Caco-2 (cell line): ENCODE data around the gene DGCR2. TPM values are rescaled to one million over a fixed set of nuclear protein-coding genes. Genes with fewer than 3 reads are reported as not detected.

Experiments
- BruUV-seq: library from RNA; stranded (reverse); fragments of 400-500 nt; replicated peaks from 2 replicates; lab custom pipeline; 2021; lab: Mats Ljungman, UMichigan
- CTCF ChIA-PET: fragments of 300-600 bp; sonication (Branson Sonifier 250); formaldehyde crosslinking; loops from one replicate; lab custom pipeline; 2022; ENCODE audit warnings: antibody characterized with exemption; lab: Charles Lee
- POLR2A ChIA-PET: fragments of 300-600 bp; sonication (Branson Sonifier 250); formaldehyde crosslinking; loops from one replicate; lab custom pipeline; 2022; ENCODE audit warnings: antibody characterized with exemption; lab: Charles Lee
- DNase-seq, 2 experiments: peaks; one replicate each; pipeline versions ENCODE4 v3.0.0 to v3.0.0-alpha.2; 2020 to 2022
- H3K27me3 ChIP-seq: replicated peaks from 2 replicates; pipeline ENCODE4 v1.6.0; 2011; ENCODE audit warnings: low read length; ENCODE audit not compliant: control insufficient read depth, insufficient read depth
- H3K36me3 ChIP-seq: 2 replicates; pipeline ENCODE4 v1.5.1; 2011; ENCODE audit warnings: low read length; ENCODE audit not compliant: control insufficient read depth, insufficient read depth
- H3K4me1 ChIP-seq: fragments of 250-450 bp; sonication (Bioruptor Pico); 2 replicates; pipeline ENCODE4 v1.5.1; 2020; ENCODE audit warnings: mild to moderate bottlenecking
- H3K4me3 ChIP-seq: 2 replicates; pipeline ENCODE4 v1.5.1; 2011; ENCODE audit warnings: low read depth, mild to moderate bottlenecking, control low read depth, low read length
- H3K9me3 ChIP-seq: fragments of 250-450 bp; sonication (Bioruptor Pico); 2 replicates; pipeline ENCODE4 v1.5.1; 2020; ENCODE audit warnings: mild to moderate bottlenecking, moderate library complexity
- H3K27ac Mint-ChIP-seq: one replicate; pipeline ENCODE4 v1.8.0; 2022; ENCODE audit warnings: mixed read lengths; ENCODE audit not compliant: unreplicated experiment
- H3K27me3 Mint-ChIP-seq: one replicate; pipeline ENCODE4 v1.8.0; 2022; ENCODE audit warnings: mixed read lengths; ENCODE audit not compliant: insufficient read depth, unreplicated experiment
- H3K36me3 Mint-ChIP-seq: one replicate; pipeline ENCODE4 v1.8.0; 2022; ENCODE audit warnings: mild to moderate bottlenecking, mixed read lengths; ENCODE audit not compliant: insufficient read depth, unreplicated experiment
- H3K4me1 Mint-ChIP-seq: one replicate; pipeline ENCODE4 v1.8.0; 2022; ENCODE audit warnings: low read depth, mixed read lengths; ENCODE audit not compliant: unreplicated experiment
- H3K4me3 Mint-ChIP-seq: one replicate; pipeline ENCODE4 v1.8.0; 2022; ENCODE audit warnings: mild to moderate bottlenecking, moderate library complexity, mixed read lengths; ENCODE audit not compliant: unreplicated experiment
- H3K9me3 Mint-ChIP-seq: one replicate; pipeline ENCODE4 v1.8.0; 2022; ENCODE audit warnings: mixed read lengths; ENCODE audit not compliant: unreplicated experiment
- intact Hi-C: fragments of 100-400 bp; cut with micrococcal nuclease; formaldehyde crosslinking; loops from one replicate; pipeline ENCODE4 v1.10.0; 2022; ENCODE audit not compliant: unreplicated experiment
- total RNA-seq: library from RNA; stranded (reverse); gene quantifications from 2 replicates; pipeline ENCODE4 v1.2.3, GENCODE V29; 2022
- TF ChIP-seq, protein P1 (sequence below), 2 experiments: fragments of 200-600 bp in 1 of 2; IDR thresholded peaks; 1 replicate in 1 of 2; 2 replicates in 1 of 2; pipeline versions ENCODE4 v1.5.1 to v1.8.0; 2011 to 2022; ENCODE audit warnings: antibody characterized with exemption in 1 of 2, control low read depth in 1 of 2, inconsistent platforms in 1 of 2, low read depth in 1 of 2, low read length in 1 of 2, mild to moderate bottlenecking in 1 of 2, moderate library complexity in 1 of 2; ENCODE audit not compliant: insufficient read depth in 1 of 2, severe bottlenecking in 1 of 2, unreplicated experiment in 1 of 2

Gene DGCR2
- total RNA-seq, 1 experiment from 2014 or later, result 67.9 TPM

DNA sequence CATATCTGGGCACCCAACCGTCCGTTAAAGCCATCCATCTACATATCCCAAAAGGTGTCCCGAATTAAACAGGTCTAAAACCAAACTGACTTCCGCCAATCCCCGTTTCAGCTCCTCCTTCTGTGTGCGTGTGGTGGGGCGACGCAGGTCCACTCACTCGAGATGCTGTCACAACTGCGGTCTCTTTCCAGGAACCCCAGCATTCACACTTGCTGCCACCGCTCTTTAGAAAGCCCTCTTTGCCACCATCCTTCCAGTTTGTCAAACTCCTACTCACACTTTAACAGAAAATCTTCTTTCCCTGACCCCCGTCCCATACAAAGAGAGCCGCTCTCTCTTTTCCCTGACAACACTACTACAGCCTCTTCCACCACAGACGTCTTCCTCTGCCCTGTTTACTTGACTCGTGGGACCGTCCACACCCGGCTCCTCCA, 21.8 kb upstream of the DGCR2 start:
- TF ChIP-seq, protein P1, sequence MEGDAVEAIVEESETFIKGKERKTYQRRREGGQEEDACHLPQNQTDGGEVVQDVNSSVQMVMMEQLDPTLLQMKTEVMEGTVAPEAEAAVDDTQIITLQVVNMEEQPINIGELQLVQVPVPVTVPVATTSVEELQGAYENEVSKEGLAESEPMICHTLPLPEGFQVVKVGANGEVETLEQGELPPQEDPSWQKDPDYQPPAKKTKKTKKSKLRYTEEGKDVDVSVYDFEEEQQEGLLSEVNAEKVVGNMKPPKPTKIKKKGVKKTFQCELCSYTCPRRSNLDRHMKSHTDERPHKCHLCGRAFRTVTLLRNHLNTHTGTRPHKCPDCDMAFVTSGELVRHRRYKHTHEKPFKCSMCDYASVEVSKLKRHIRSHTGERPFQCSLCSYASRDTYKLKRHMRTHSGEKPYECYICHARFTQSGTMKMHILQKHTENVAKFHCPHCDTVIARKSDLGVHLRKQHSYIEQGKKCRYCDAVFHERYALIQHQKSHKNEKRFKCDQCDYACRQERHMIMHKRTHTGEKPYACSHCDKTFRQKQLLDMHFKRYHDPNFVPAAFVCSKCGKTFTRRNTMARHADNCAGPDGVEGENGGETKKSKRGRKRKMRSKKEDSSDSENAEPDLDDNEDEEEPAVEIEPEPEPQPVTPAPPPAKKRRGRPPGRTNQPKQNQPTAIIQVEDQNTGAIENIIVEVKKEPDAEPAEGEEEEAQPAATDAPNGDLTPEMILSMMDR (IDR thresholded peaks at IDR 0.05; ENCODE audit: insufficient read depth in 1 of 2, low read depth in 1 of 2, low read length in 1 of 2, severe bottlenecking in 1 of 2, unreplicated experiment in 1 of 2), result no peak
- DNase-seq, result no peak
- Mint-ChIP-seq H3K4me3 (peak overlapping the region; percentile 97), H3K27me3 (peaks cover 4% of the 10 kb centered on the region), H3K9me3 (no peaks in the 10 kb centered on the region), H3K4me1 (peaks cover 8% of the 10 kb centered on the region), H3K36me3 (peaks cover 23% of the 10 kb centered on the region), H3K27ac (peak overlapping the region; percentile 92)
- H3K27me3 ChIP-seq, result no peaks in the 10 kb centered on the region
- CTCF ChIA-PET, result interaction anchor here (0.8 to 1.6 kb wide), 10 partner anchors 13 to 486 kb away, joined by 3 to 8 read pairs (median 4); partner anchors contain the start of genes DGCR2, SLC25A1 and TSSK2
- peaks cover 2% of the 10 kb centered on the region; the same call in 1 of the 2 replicates for H3K36me3 ChIP-seq
- intact Hi-C loops, result loop anchor here (5.0 kb wide), 1 partner anchor 33 kb away; the partner anchor contains the start of gene SLC25A1
- BruUV-seq, result TSS peak; percentile 64
- H3K9me3 ChIP-seq, result no peaks in the 10 kb centered on the region
- peak overlapping the region; percentile 81 for H3K4me3 ChIP-seq
- POLR2A ChIA-PET, result interaction anchor here (1.0 to 1.3 kb wide), 5 partner anchors 17 to 147 kb away, joined by 4 to 11 read pairs (median 6); partner anchors contain the start of genes CLTCL1, DGCR2 and SLC25A1
- peaks cover 4% of the 10 kb centered on the region; the same call in 1 of the 2 replicates for H3K4me1 ChIP-seq

DNA sequence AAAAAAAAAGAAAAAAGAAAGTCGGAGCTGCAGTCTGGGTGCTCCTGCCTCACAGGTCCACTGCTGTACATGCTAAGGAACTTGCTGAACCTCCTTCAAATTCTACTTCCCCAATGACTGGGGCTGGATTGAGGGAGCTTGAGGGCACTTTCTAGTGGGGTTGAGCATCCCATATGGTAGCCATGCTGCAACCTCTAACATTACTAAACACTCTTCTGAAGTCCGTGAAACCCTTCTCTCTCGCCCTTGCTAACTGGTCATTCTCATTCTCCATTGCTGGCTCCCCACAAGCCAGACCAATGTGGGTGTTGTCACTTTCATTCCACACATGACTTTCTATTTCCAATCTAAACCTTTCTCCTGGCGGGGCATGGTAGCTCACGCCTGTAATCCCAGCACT, 21.0 kb upstream of the DGCR2 start:
- Histone ChIP-seq H3K9me3 (no peaks in the 10 kb centered on the region), H3K4me3 (no peak overlapping the region), H3K36me3 (peaks cover 2% of the 10 kb centered on the region; the same call in 1 of the 2 replicates), H3K4me1 (peaks cover 4% of the 10 kb centered on the region; the same call in 1 of the 2 replicates), H3K27me3 (no peaks in the 10 kb centered on the region)
- Mint-ChIP-seq H3K9me3 (no peaks in the 10 kb centered on the region), H3K27ac (no peak overlapping the region), H3K27me3 (peaks cover 4% of the 10 kb centered on the region), H3K4me1 (peaks cover 8% of the 10 kb centered on the region), H3K36me3 (peaks cover 23% of the 10 kb centered on the region), H3K4me3 (peak overlapping the region; percentile 97)
- ChIA-PET POLR2A (no interaction called here), CTCF (interaction anchor here (1.6 kb wide), 1 partner anchor 37 kb away, joined by 5 read pairs; no protein-coding TSS in a partner anchor)
- no TSS peak for BruUV-seq
- intact Hi-C loops, result loop anchor here (5.0 kb wide), 1 partner anchor 34 kb away; the partner anchor contains the start of gene SLC25A1
- TF ChIP-seq, protein P1 (IDR thresholded peaks at IDR 0.05; ENCODE audit: insufficient read depth in 1 of 2, low read depth in 1 of 2, low read length in 1 of 2, severe bottlenecking in 1 of 2, unreplicated experiment in 1 of 2), result no peak
- DNase-seq, result no peak

DNA sequence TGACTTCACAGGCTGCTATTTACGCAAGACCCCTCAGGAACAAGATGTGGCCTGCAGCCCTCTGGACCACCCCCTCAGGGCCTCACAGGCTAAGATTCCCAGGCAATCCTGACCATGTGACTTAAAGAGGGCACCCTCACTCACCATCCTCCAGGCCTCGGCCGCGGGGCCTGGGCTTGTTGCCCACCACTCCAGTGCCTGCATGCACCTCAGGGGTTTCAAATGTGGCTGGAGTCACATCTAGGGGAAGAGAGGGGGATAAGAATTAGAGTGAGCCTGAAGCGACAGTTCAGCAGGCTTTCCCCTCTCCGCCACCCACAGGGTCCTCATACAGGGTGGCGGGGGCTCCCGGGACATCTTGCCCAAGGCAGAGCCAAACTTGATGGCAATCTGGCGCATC, 20.2 kb upstream of the DGCR2 start:
- H3K36me3 Mint-ChIP-seq, result peaks cover 23% of the 10 kb centered on the region
- H3K27ac Mint-ChIP-seq, result no peak overlapping the region
- Histone ChIP-seq H3K9me3 (no peaks in the 10 kb centered on the region), H3K36me3 (peaks cover 2% of the 10 kb centered on the region; the same call in 1 of the 2 replicates), H3K4me1 (peaks cover 4% of the 10 kb centered on the region; the same call in 1 of the 2 replicates), H3K27me3 (no peaks in the 10 kb centered on the region), H3K4me3 (no peak overlapping the region)
- H3K9me3 Mint-ChIP-seq, result no peaks in the 10 kb centered on the region
- no peak for DNase-seq
- peaks cover 8% of the 10 kb centered on the region for H3K4me1 Mint-ChIP-seq
- ChIA-PET CTCF (no interaction called here), POLR2A (no interaction called here)
- TF ChIP-seq, protein P1 (IDR thresholded peaks at IDR 0.05; ENCODE audit: insufficient read depth in 1 of 2, low read depth in 1 of 2, low read length in 1 of 2, severe bottlenecking in 1 of 2, unreplicated experiment in 1 of 2), result no peak
- intact Hi-C loops, result loop anchor here (5.0 kb wide), 1 partner anchor 35 kb away; the partner anchor contains the start of gene SLC25A1
- no peak overlapping the region for H3K4me3 Mint-ChIP-seq
- peaks cover 4% of the 10 kb centered on the region for H3K27me3 Mint-ChIP-seq
- BruUV-seq, result no TSS peak
